H1 (cell line): ENCODE data around the gene ERICH6.

Experiments
- CEBPB ChIP-seq: IDR thresholded peaks from 2 replicates; pipeline ENCODE4 v1.6.1; 2012; ENCODE audit warnings: low read depth, low read length
- CREB1 ChIP-seq: IDR thresholded peaks from 2 replicates; pipeline ENCODE4 v1.6.1; 2012; ENCODE audit warnings: inconsistent platforms
- CTCF ChIP-seq, 3 experiments: IDR thresholded peaks; 1 replicate in 2 of 3; 2 replicates in 1 of 3; pipeline versions ENCODE4 v1.5.1 to v1.6.1; 2011; ENCODE audit warnings: low read length in 3 of 3, mild to moderate bottlenecking in 3 of 3, inconsistent platforms in 2 of 3, low read depth in 1 of 3, moderate library complexity in 1 of 3; ENCODE audit not compliant: insufficient read depth in 1 of 3; ENCODE audit errors: control extremely low read depth in 1 of 3
- KDM4A ChIP-seq: IDR thresholded peaks from one replicate; pipeline ENCODE4 v1.7.1; 2012; ENCODE audit warnings: low read depth, mild to moderate bottlenecking, moderate library complexity, low read length, inconsistent platforms; ENCODE audit not compliant: severe bottlenecking
- MAX ChIP-seq: IDR thresholded peaks from 2 replicates; pipeline ENCODE4 v1.6.1; 2012; ENCODE audit warnings: inconsistent platforms
- POLR2A ChIP-seq, 2 experiments: IDR thresholded peaks; 1 replicate in 1 of 2; 2 replicates in 1 of 2; pipeline ENCODE4 v1.6.1; 2011; ENCODE audit warnings: low read depth in 2 of 2, low read length in 2 of 2, mild to moderate bottlenecking in 2 of 2; ENCODE audit errors: control extremely low read depth in 1 of 2
- SP1 ChIP-seq: IDR thresholded peaks from 2 replicates; pipeline ENCODE4 v1.6.1; 2011; ENCODE audit warnings: low read depth, low read length
- SUZ12 ChIP-seq: fragments of 200-600 bp; sonication (generic); IDR thresholded peaks from 2 replicates; pipeline ENCODE4 v1.6.1; 2012; ENCODE audit warnings: mild to moderate bottlenecking, inconsistent platforms, low read length, moderate library complexity, mixed read lengths
- TEAD4 ChIP-seq: IDR thresholded peaks from 2 replicates; pipeline ENCODE4 v1.6.1; 2012; ENCODE audit warnings: low read depth, low read length, inconsistent platforms, mixed read lengths

- TF ChIP-seq CREB1 (no peak), POLR2A (IDR thresholded peaks at IDR 0.05; ENCODE audit: control extremely low read depth in 1 of 2, low read depth in 2 of 2, low read length in 2 of 2) (no peak), CTCF (IDR thresholded peaks at IDR 0.05; ENCODE audit: control extremely low read depth in 1 of 3, insufficient read depth in 1 of 3, low read depth in 1 of 3, low read length in 3 of 3) (no peak), KDM4A (no peak), MAX (no peak), TEAD4 (no peak), SUZ12 (no peak), CEBPB (no peak), SP1 (no peak)
These were observed 6.1 kb downstream of the ERICH6 start for GRCh38 chr3:150697646-150698045.
